WTC11 (cell line): ENCODE data around the gene SLC47A2. TPM values are rescaled to one million over a fixed set of nuclear protein-coding genes. Genes with fewer than 3 reads are reported as not detected.
A peak's percentile ranks its signal among the peaks of the same experiment; 100 is the strongest.

Experiments used
- ATAC-seq: fragments of 200-7000 bp; cut with Tn5 transposase; 2 replicates; pipeline ENCODE4 v1.10.0; 2021; ENCODE audit warnings: mild to moderate bottlenecking, moderate library complexity
- CTCF ChIA-PET: fragments of 300-600 bp; sonication (Branson Sonifier 250); formaldehyde crosslinking; loops from one replicate; lab custom pipeline; 2021; ENCODE audit warnings: antibody characterized with exemption; lab: Charles Lee
- POLR2A ChIA-PET: fragments of 350-600 bp; sonication (Branson Sonifier 250); formaldehyde crosslinking; loops from one replicate; lab custom pipeline; 2021; ENCODE audit warnings: antibody characterized with exemption; lab: Charles Lee
- DNase-seq: peaks from one replicate; pipeline ENCODE4 v3.0.0; 2021; ENCODE audit warnings: low spot score
- H3K27ac Mint-ChIP-seq: 2 replicates; pipeline ENCODE4 v1.8.0; 2021; ENCODE audit warnings: mixed read lengths
- H3K27me3 Mint-ChIP-seq: 2 replicates; pipeline ENCODE4 v1.8.0; 2021; ENCODE audit warnings: low read depth, mild to moderate bottlenecking, moderate library complexity, mixed read lengths
- H3K36me3 Mint-ChIP-seq: 2 replicates; pipeline ENCODE4 v1.8.0; 2021; ENCODE audit warnings: mixed read lengths
- H3K4me1 Mint-ChIP-seq: 2 replicates; pipeline ENCODE4 v1.8.0; 2022; ENCODE audit warnings: mixed read lengths
- H3K4me3 Mint-ChIP-seq: 2 replicates; pipeline ENCODE4 v1.8.0; 2021; ENCODE audit warnings: mild to moderate bottlenecking, moderate library complexity, mixed read lengths
- H3K9me3 Mint-ChIP-seq: 2 replicates; pipeline ENCODE4 v1.8.0; 2021; ENCODE audit warnings: mixed read lengths
- ETV6 ChIP-seq: sonication (generic); formaldehyde crosslinking; IDR thresholded peaks from 2 replicates; pipeline ENCODE4 v1.8.1; 2022; ENCODE audit warnings: mild to moderate bottlenecking, missing genetic modification reagents
- GTF2I ChIP-seq: fragments of 250-450 bp; sonication (Bioruptor Pico); conservative IDR thresholded peaks from 2 replicates; pipeline ENCODE4 v1.4.0; 2021; ENCODE audit warnings: mild to moderate bottlenecking
- RELA ChIP-seq: sonication (generic); formaldehyde crosslinking; IDR thresholded peaks from 2 replicates; pipeline ENCODE4 v1.8.1; 2022; ENCODE audit warnings: missing genetic modification reagents, mild to moderate bottlenecking, borderline replicate concordance
- RORB ChIP-seq: fragments of 250-450 bp; sonication (Bioruptor Pico); IDR thresholded peaks from 2 replicates; pipeline ENCODE4 v1.9.0; 2021; ENCODE audit warnings: mild to moderate bottlenecking
- SMAD3 ChIP-seq: sonication (generic); formaldehyde crosslinking; IDR thresholded peaks from 2 replicates; pipeline ENCODE4 v1.8.0; 2022; ENCODE audit warnings: missing genetic modification reagents, mild to moderate bottlenecking, borderline replicate concordance
- SMAD4 ChIP-seq: sonication (generic); formaldehyde crosslinking; IDR thresholded peaks from 2 replicates; pipeline ENCODE4 v1.8.0; 2022; ENCODE audit warnings: mild to moderate bottlenecking, missing genetic modification reagents
- ZBTB21 ChIP-seq: sonication (generic); formaldehyde crosslinking; IDR thresholded peaks from 2 replicates; pipeline ENCODE4 v1.8.1; 2023; ENCODE audit warnings: mild to moderate bottlenecking, missing genetic modification reagents, borderline replicate concordance
- ZNF138 ChIP-seq: sonication (generic); formaldehyde crosslinking; conservative IDR thresholded peaks from 2 replicates; pipeline ENCODE4 v1.8.1; 2022; ENCODE audit warnings: mild to moderate bottlenecking, moderate library complexity, missing genetic modification reagents
- ZNF219 ChIP-seq: sonication (generic); formaldehyde crosslinking; IDR thresholded peaks from 2 replicates; pipeline ENCODE4 v1.8.0; 2023; ENCODE audit warnings: missing genetic modification reagents, mild to moderate bottlenecking, borderline replicate concordance
- ZNF263 ChIP-seq: sonication (generic); formaldehyde crosslinking; IDR thresholded peaks from 2 replicates; pipeline ENCODE4 v1.8.1; 2022; ENCODE audit warnings: low read depth, mild to moderate bottlenecking, moderate library complexity, missing genetic modification reagents
- ZNF423 ChIP-seq: fragments of 250-450 bp; sonication (Bioruptor Pico); IDR thresholded peaks from 2 replicates; pipeline ENCODE4 v2.1.2; 2022; ENCODE audit warnings: mild to moderate bottlenecking, moderate library complexity
- ZNF671 ChIP-seq: fragments of 250-450 bp; sonication (Bioruptor Pico); IDR thresholded peaks from 2 replicates; pipeline ENCODE4 v1.8.0; 2021; ENCODE audit warnings: mild to moderate bottlenecking
- total RNA-seq: library from RNA; stranded (reverse); gene quantifications from 3 replicates; pipeline ENCODE4 v1.2.3, GENCODE V29; 2021
- TF ChIP-seq, protein P1 (sequence below): sonication (generic); formaldehyde crosslinking; IDR thresholded peaks from 2 replicates; pipeline ENCODE4 v1.8.0; 2022; ENCODE audit warnings: mild to moderate bottlenecking, missing genetic modification reagents
- TF ChIP-seq, protein P2 (sequence below): fragments of 250-450 bp; sonication (Bioruptor Pico); IDR thresholded peaks from 2 replicates; pipeline ENCODE4 v2.1.2; 2022; ENCODE audit warnings: mild to moderate bottlenecking, moderate library complexity
- TF ChIP-seq, protein P3 (sequence below): sonication (generic); formaldehyde crosslinking; IDR thresholded peaks from 2 replicates; pipeline ENCODE4 v1.8.1; 2022; ENCODE audit warnings: low read depth, mild to moderate bottlenecking, moderate library complexity, missing genetic modification reagents, borderline replicate concordance
- TF ChIP-seq, protein P4 (sequence below): sonication (generic); formaldehyde crosslinking; IDR thresholded peaks from 2 replicates; pipeline ENCODE4 v1.8.0; 2023; ENCODE audit warnings: missing genetic modification reagents, mild to moderate bottlenecking, borderline replicate concordance
- TF ChIP-seq, protein P5 (sequence below): sonication (generic); formaldehyde crosslinking; IDR thresholded peaks from 2 replicates; pipeline ENCODE4 v1.8.1; 2022; ENCODE audit warnings: mild to moderate bottlenecking, moderate library complexity, missing genetic modification reagents
- TF ChIP-seq, protein P6 (sequence below): sonication (generic); formaldehyde crosslinking; IDR thresholded peaks from 2 replicates; pipeline ENCODE4 v1.8.1; 2022; ENCODE audit warnings: missing genetic modification reagents, borderline replicate concordance
- TF ChIP-seq, protein P7 (sequence below): sonication (generic); formaldehyde crosslinking; IDR thresholded peaks from 2 replicates; pipeline ENCODE4 v1.8.1; 2022; ENCODE audit warnings: mild to moderate bottlenecking, missing genetic modification reagents, moderate library complexity, borderline replicate concordance

The SLC47A2 gene
- total RNA-seq, 1 experiment from 2014 or later, result not detected

DNA sequence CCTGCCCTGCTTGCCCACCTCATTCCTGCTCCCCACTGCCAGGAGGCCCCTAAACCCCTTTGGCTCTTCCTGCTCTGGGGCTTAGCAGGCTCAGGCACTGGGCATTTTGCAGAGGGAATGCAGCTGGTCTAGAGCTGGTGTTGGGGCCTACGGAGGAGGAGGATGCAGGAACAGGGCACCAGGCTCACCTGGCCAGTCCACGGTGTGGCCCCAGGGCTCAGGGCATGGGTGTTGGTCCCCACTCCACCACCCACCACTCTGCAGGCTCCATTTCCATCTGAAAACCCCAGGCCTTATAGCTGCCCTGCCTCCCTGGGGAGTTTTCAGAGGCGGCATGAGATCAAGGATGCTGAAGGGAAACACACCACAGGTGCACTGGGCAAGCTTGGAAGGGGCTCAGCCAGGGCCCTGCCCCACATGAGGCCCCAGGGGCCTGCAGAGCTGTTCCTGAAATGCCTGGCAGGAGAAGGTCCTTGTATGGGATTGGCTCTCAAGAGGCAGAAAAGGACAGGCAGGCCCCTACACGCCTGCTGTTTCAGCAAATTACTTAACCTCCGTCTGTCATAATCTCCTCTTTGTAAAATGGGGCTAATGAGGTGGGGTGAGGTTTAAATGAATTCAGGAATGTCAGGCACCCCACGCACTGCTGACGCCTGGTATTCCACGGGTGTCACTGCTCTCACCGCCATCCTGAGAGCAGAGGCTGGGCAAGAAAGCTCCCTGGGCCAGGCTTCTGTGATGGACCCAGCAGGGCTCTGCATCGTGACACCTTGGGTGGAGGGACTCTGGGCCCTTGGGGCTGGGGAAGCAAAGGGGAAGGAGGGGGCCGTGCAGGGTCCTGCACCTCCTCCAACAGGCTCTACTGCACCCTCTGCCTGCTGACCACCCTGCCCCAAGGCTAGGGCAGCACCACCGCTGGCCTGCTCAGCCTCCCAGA is 9.3 kb downstream of the SLC47A2 start:
- no peak for ATAC-seq
- CTCF ChIA-PET, result interaction anchor here (0.6 to 2.1 kb wide), 7 partner anchors 12 to 344 kb away, joined by 3 to 14 read pairs (median 3); partner anchors contain the start of genes ALDH3A2 and B9D1
- Mint-ChIP-seq H3K4me1 (peaks cover 25% of the 10 kb centered on the region), H3K27ac (no peak overlapping the region), H3K36me3 (no peaks in the 10 kb centered on the region), H3K27me3 (no peaks in the 10 kb centered on the region), H3K9me3 (no peaks in the 10 kb centered on the region), H3K4me3 (no peak overlapping the region)
- POLR2A ChIA-PET, result interaction anchor here (0.6 kb wide), 1 partner anchor 185 kb away, joined by 4 read pairs; no protein-coding TSS in a partner anchor
- TF ChIP-seq, protein P1, sequence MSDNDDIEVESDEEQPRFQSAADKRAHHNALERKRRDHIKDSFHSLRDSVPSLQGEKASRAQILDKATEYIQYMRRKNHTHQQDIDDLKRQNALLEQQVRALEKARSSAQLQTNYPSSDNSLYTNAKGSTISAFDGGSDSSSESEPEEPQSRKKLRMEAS (CRISPR knock-in tag), result no peak
- TF ChIP-seq ZNF138 (no peak), ZNF423 (peak; percentile 65), ZNF219 (no peak), ZNF671 (CRISPR knock-in tag) (no peak)
- TF ChIP-seq, protein P2, sequence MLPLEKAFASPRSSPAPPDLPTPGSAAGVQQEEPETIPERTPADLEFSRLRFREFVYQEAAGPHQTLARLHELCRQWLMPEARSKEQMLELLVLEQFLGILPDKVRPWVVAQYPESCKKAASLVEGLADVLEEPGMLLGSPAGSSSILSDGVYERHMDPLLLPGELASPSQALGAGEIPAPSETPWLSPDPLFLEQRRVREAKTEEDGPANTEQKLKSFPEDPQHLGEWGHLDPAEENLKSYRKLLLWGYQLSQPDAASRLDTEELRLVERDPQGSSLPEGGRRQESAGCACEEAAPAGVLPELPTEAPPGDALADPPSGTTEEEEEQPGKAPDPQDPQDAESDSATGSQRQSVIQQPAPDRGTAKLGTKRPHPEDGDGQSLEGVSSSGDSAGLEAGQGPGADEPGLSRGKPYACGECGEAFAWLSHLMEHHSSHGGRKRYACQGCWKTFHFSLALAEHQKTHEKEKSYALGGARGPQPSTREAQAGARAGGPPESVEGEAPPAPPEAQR (CRISPR knock-in tag), result no peak
- DNase-seq, result no peak

DNA sequence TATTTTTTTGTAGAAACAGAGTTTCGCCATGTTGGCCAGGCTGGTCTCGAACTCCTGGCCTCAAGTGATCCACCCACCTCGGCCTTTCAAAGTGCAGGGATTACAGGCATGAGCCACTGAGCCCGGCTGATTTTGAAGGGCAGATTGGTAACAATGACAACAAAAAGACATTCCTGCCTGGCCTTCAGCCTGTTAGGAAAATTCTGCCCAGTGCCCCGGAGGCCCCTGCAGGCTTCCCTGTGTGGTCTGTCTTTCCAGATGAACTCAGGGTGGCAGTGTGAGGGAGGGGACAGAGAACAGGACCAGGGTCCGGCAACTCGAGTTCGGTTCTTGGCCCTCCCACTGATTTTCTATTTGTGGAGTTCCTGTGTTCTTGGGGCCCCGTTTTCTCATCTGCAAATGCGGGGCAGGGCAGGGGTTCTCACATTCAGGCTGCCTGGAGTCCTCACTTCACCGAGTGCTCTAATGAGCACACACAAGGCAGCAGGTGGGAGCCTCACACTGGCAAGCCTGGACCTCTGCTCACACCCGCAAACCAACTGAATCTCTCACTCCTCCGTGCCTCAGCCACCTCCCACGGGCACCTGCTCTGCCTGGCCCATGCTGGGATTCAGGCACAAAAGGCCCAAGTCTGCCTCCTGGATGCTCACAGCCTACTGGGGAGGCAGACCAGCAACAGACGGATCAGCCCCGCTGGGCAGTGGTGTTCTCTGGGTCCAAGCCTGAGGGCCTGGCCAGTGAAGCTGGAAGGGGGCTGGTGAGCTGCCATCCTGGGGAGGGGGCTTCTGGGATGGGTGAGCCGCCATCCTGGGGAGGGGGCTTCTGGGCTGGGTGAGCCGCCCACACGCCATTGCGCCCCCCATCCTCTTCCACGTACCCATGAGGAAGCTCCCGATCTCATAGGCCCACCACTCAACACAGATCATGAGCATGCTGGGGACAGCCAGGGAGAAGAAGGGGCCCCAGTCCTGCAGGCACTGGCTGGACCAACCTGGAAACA is 10.3 kb downstream of the SLC47A2 start:
- no peaks in the 10 kb centered on the region for H3K27me3 Mint-ChIP-seq
- no peaks in the 10 kb centered on the region for H3K9me3 Mint-ChIP-seq
- CTCF ChIA-PET, result interaction anchor here (0.6 to 2.1 kb wide), 7 partner anchors 13 to 343 kb away, joined by 3 to 14 read pairs (median 5); partner anchors contain the start of gene B9D1
- H3K4me1 Mint-ChIP-seq, result peaks cover 26% of the 10 kb centered on the region
- TF ChIP-seq RELA (CRISPR knock-in tag), result no peak
- TF ChIP-seq, protein P3, sequence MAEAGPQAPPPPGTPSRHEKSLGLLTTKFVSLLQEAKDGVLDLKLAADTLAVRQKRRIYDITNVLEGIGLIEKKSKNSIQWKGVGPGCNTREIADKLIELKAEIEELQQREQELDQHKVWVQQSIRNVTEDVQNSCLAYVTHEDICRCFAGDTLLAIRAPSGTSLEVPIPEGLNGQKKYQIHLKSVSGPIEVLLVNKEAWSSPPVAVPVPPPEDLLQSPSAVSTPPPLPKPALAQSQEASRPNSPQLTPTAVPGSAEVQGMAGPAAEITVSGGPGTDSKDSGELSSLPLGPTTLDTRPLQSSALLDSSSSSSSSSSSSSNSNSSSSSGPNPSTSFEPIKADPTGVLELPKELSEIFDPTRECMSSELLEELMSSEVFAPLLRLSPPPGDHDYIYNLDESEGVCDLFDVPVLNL (CRISPR knock-in tag), result no peak
- no peak for TF ChIP-seq RORB (CRISPR knock-in tag)
- TF ChIP-seq, protein P4, sequence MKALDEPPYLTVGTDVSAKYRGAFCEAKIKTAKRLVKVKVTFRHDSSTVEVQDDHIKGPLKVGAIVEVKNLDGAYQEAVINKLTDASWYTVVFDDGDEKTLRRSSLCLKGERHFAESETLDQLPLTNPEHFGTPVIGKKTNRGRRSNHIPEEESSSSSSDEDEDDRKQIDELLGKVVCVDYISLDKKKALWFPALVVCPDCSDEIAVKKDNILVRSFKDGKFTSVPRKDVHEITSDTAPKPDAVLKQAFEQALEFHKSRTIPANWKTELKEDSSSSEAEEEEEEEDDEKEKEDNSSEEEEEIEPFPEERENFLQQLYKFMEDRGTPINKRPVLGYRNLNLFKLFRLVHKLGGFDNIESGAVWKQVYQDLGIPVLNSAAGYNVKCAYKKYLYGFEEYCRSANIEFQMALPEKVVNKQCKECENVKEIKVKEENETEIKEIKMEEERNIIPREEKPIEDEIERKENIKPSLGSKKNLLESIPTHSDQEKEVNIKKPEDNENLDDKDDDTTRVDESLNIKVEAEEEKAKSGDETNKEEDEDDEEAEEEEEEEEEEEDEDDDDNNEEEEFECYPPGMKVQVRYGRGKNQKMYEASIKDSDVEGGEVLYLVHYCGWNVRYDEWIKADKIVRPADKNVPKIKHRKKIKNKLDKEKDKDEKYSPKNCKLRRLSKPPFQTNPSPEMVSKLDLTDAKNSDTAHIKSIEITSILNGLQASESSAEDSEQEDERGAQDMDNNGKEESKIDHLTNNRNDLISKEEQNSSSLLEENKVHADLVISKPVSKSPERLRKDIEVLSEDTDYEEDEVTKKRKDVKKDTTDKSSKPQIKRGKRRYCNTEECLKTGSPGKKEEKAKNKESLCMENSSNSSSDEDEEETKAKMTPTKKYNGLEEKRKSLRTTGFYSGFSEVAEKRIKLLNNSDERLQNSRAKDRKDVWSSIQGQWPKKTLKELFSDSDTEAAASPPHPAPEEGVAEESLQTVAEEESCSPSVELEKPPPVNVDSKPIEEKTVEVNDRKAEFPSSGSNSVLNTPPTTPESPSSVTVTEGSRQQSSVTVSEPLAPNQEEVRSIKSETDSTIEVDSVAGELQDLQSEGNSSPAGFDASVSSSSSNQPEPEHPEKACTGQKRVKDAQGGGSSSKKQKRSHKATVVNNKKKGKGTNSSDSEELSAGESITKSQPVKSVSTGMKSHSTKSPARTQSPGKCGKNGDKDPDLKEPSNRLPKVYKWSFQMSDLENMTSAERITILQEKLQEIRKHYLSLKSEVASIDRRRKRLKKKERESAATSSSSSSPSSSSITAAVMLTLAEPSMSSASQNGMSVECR (CRISPR knock-in tag), result no peak
- no peak for TF ChIP-seq ZBTB21
- TF ChIP-seq, protein P5, sequence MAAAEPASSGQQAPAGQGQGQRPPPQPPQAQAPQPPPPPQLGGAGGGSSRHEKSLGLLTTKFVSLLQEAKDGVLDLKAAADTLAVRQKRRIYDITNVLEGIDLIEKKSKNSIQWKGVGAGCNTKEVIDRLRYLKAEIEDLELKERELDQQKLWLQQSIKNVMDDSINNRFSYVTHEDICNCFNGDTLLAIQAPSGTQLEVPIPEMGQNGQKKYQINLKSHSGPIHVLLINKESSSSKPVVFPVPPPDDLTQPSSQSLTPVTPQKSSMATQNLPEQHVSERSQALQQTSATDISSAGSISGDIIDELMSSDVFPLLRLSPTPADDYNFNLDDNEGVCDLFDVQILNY (CRISPR knock-in tag), result no peak
- TF ChIP-seq SMAD4 (CRISPR knock-in tag), result no peak
- no peak for TF ChIP-seq GTF2I (CRISPR knock-in tag)
- TF ChIP-seq, protein P6, sequence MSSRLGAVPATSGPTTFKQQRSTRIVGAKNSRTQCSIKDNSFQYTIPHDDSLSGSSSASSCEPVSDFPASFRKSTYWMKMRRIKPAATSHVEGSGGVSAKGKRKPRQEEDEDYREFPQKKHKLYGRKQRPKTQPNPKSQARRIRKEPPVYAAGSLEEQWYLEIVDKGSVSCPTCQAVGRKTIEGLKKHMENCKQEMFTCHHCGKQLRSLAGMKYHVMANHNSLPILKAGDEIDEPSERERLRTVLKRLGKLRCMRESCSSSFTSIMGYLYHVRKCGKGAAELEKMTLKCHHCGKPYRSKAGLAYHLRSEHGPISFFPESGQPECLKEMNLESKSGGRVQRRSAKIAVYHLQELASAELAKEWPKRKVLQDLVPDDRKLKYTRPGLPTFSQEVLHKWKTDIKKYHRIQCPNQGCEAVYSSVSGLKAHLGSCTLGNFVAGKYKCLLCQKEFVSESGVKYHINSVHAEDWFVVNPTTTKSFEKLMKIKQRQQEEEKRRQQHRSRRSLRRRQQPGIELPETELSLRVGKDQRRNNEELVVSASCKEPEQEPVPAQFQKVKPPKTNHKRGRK (CRISPR knock-in tag), result no peak
- no peak for TF ChIP-seq ZNF263 (CRISPR knock-in tag)
- TF ChIP-seq, protein P7, sequence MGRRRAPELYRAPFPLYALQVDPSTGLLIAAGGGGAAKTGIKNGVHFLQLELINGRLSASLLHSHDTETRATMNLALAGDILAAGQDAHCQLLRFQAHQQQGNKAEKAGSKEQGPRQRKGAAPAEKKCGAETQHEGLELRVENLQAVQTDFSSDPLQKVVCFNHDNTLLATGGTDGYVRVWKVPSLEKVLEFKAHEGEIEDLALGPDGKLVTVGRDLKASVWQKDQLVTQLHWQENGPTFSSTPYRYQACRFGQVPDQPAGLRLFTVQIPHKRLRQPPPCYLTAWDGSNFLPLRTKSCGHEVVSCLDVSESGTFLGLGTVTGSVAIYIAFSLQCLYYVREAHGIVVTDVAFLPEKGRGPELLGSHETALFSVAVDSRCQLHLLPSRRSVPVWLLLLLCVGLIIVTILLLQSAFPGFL (CRISPR knock-in tag), result no peak
- TF ChIP-seq ETV6 (CRISPR knock-in tag), result no peak
- no peak for TF ChIP-seq SMAD3 (CRISPR knock-in tag)
- no peak for ATAC-seq
- POLR2A ChIA-PET, result interaction anchor here (0.6 kb wide), 1 partner anchor 184 kb away, joined by 4 read pairs; no protein-coding TSS in a partner anchor
- no peak for DNase-seq
- H3K27ac Mint-ChIP-seq, result no peak overlapping the region; the same call in 1 of the 2 replicates
- no peaks in the 10 kb centered on the region for H3K36me3 Mint-ChIP-seq
- no peak overlapping the region for H3K4me3 Mint-ChIP-seq
